GM12874 (cell line): ENCODE data around the gene CD1B.

Experiments used
- CTCF ChIP-seq: IDR thresholded peaks from 2 replicates; pipeline ENCODE4 v1.5.1; 2011; ENCODE audit warnings: low read depth, mild to moderate bottlenecking, control low read depth, low read length, moderate library complexity; ENCODE audit not compliant: insufficient read depth

The CD1B gene

GRCh38 chr1:158286487-158286886 lies 44.8 kb downstream of the CD1B start:
- TF ChIP-seq CTCF, result no peak

DNA sequence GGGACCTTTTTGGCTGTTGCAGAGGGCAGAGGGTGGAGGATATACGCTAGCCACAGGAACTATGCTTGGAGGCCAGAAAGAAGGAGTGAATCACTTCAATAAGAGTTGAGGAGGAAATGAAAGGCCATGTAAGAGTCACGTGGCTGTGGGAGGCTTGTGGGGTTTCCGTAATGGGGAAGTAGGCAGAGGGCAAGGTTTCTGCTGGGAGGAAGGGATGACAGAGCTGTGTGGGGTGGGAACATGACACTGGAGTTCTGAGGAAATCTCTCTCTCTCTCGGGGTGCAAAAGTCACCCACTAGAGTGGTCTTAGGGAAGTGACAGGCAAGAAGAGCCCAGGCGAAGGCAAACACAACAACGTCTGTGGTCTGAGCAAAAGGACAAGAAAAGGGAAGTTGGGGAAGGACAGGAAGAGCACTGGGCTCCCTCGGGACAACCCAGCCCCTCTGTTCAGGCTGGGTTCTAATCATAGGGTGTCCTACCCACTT lies 45.5 kb downstream of the CD1B start:
- no peak for TF ChIP-seq CTCF

GRCh38 chr1:158283965-158284364 lies 47.4 kb downstream of the CD1B start:
- TF ChIP-seq CTCF, result no peak
